HepG2 (cell line): ENCODE results near the gene ESRP2. TPM values are rescaled to one million over a fixed set of nuclear protein-coding genes. Genes with fewer than 3 reads are reported as not detected.

Experiments
- ATF5 ChIP-seq: sonication (generic); formaldehyde crosslinking; IDR thresholded peaks from 2 replicates; pipeline ENCODE4 v1.4.0; 2020; ENCODE audit warnings: mild to moderate bottlenecking, low read depth, missing genetic modification reagents
- CHD2 ChIP-seq: IDR thresholded peaks from 2 replicates; pipeline ENCODE4 v1.6.1; 2011; ENCODE audit warnings: low read depth, low read length, improper control_type of control experiment
- ELF1 ChIP-seq: sonication (generic); formaldehyde crosslinking; IDR thresholded peaks from 2 replicates; pipeline ENCODE4 v1.4.0; 2020; ENCODE audit warnings: missing genetic modification reagents
- EP300 ChIP-seq, 3 experiments: sonication (generic) in 1 of 3; formaldehyde crosslinking in 1 of 3; IDR thresholded peaks; 2 replicates each; pipeline versions ENCODE4 v1.5.1 to v1.6.1; 2011 to 2020; ENCODE audit warnings: low read depth in 2 of 3, low read length in 2 of 3, borderline replicate concordance in 1 of 3, improper control_type of control experiment in 1 of 3, mild to moderate bottlenecking in 1 of 3, missing genetic modification reagents in 1 of 3, moderate library complexity in 1 of 3
- HIVEP1 ChIP-seq: sonication (generic); formaldehyde crosslinking; IDR thresholded peaks from 2 replicates; pipeline ENCODE4 v1.4.0; 2020; ENCODE audit warnings: mild to moderate bottlenecking, missing genetic modification reagents
- ISL2 ChIP-seq: sonication (generic); formaldehyde crosslinking; IDR thresholded peaks from 2 replicates; pipeline ENCODE4 v1.5.0; 2020; ENCODE audit warnings: missing genetic modification reagents
- MEF2D ChIP-seq: sonication (generic); formaldehyde crosslinking; IDR thresholded peaks from 2 replicates; pipeline ENCODE4 v1.5.1; 2020; ENCODE audit warnings: mild to moderate bottlenecking, missing genetic modification reagents
- TBL1XR1 ChIP-seq: fragments of 150-350 bp; IDR thresholded peaks from 2 replicates; pipeline ENCODE4 v1.6.1; 2014; ENCODE audit warnings: borderline replicate concordance, low read length; ENCODE audit not compliant: partially characterized antibody
- ZBTB8A ChIP-seq: sonication (generic); formaldehyde crosslinking; IDR thresholded peaks from 2 replicates; pipeline ENCODE4 v1.4.0; 2020; ENCODE audit warnings: mild to moderate bottlenecking, low read depth, missing genetic modification reagents, borderline replicate concordance
- ZFP36L1 ChIP-seq: sonication (generic); formaldehyde crosslinking; IDR thresholded peaks from 2 replicates; pipeline ENCODE4 v1.8.0; 2022; ENCODE audit warnings: mild to moderate bottlenecking, missing genetic modification reagents, moderate library complexity
- ZFX ChIP-seq: sonication (generic); formaldehyde crosslinking; IDR thresholded peaks from 2 replicates; pipeline ENCODE4 v1.4.0; 2020; ENCODE audit warnings: mild to moderate bottlenecking, low read depth, missing genetic modification reagents, moderate library complexity
- ZNF160 ChIP-seq: sonication (generic); formaldehyde crosslinking; IDR thresholded peaks from 2 replicates; pipeline ENCODE4 v1.8.0; 2022; ENCODE audit warnings: mild to moderate bottlenecking, inconsistent platforms, missing genetic modification reagents
- ZNF230 ChIP-seq: sonication (generic); formaldehyde crosslinking; IDR thresholded peaks from 2 replicates; pipeline ENCODE4 v1.4.0; 2020; ENCODE audit warnings: mild to moderate bottlenecking, missing genetic modification reagents
- ZNF253 ChIP-seq: sonication (generic); formaldehyde crosslinking; IDR thresholded peaks from 2 replicates; pipeline ENCODE4 v1.8.0; 2022; ENCODE audit warnings: mild to moderate bottlenecking, missing genetic modification reagents, borderline replicate concordance
- ZNF317 ChIP-seq: sonication (generic); formaldehyde crosslinking; IDR thresholded peaks from 2 replicates; pipeline ENCODE4 v1.5.0; 2020; ENCODE audit warnings: mild to moderate bottlenecking, missing genetic modification reagents
- ZNF460 ChIP-seq: sonication (generic); formaldehyde crosslinking; IDR thresholded peaks from 2 replicates; pipeline ENCODE4 v1.5.1; 2020; ENCODE audit warnings: missing genetic modification reagents, mild to moderate bottlenecking, borderline replicate concordance
- ZNF501 ChIP-seq: sonication (generic); formaldehyde crosslinking; IDR thresholded peaks from 2 replicates; pipeline ENCODE4 v1.5.1; 2020; ENCODE audit warnings: mild to moderate bottlenecking, moderate library complexity, missing genetic modification reagents
- ZNF777 ChIP-seq: sonication (generic); formaldehyde crosslinking; IDR thresholded peaks from 2 replicates; pipeline ENCODE4 v1.4.0; 2020; ENCODE audit warnings: missing genetic modification reagents
- ZNF781 ChIP-seq: sonication (generic); formaldehyde crosslinking; IDR thresholded peaks from 2 replicates; pipeline ENCODE4 v1.5.1; 2020; ENCODE audit warnings: borderline replicate concordance, mild to moderate bottlenecking, missing genetic modification reagents; ENCODE audit errors: not compliant biosample characterization
- ZNF782 ChIP-seq: sonication (generic); formaldehyde crosslinking; IDR thresholded peaks from 2 replicates; pipeline ENCODE4 v1.4.0; 2020; ENCODE audit warnings: missing genetic modification reagents, mild to moderate bottlenecking, borderline replicate concordance
- ZSCAN21 ChIP-seq: sonication (generic); formaldehyde crosslinking; IDR thresholded peaks from 2 replicates; pipeline ENCODE4 v1.8.0; 2022; ENCODE audit warnings: mild to moderate bottlenecking, missing genetic modification reagents, moderate library complexity, borderline replicate concordance
- polyA plus RNA-seq, 8 experiments: library from polyadenylated mRNA; depleted of rRNA in 3 of 8; stranded (reverse) in 7 of 8; unstranded in 1 of 8; fragments of >200 nt; fragmentation: Illumina TruSeq in 4 of 8; extraction: Trizol in 4 of 8; gene quantifications; 2 replicates each; pipeline versions ENCODE4 v1.2.1 to v1.2.3, GENCODE V29; 2011 to 2016; ENCODE audit warnings: low read depth in 4 of 8, missing spikeins in 1 of 8, mixed read lengths in 1 of 8; ENCODE audit not compliant: insufficient read depth in 1 of 8
- total RNA-seq, 5 experiments: library from RNA; depleted of rRNA; stranded (reverse); fragments of >200 nt; fragmentation: Illumina TruSeq; extraction: Trizol; gene quantifications; 2 replicates each; pipeline ENCODE4 v1.2.3, GENCODE V29; 2016; ENCODE audit warnings: low read depth in 1 of 5
- TF ChIP-seq, protein P1 (sequence below): IDR thresholded peaks from 2 replicates; pipeline ENCODE4 v1.6.1; 2016; ENCODE audit warnings: missing compliant biosample characterization, missing genetic modification reagents, borderline replicate concordance
- TF ChIP-seq, protein P2 (sequence below): IDR thresholded peaks from 2 replicates; pipeline ENCODE4 v1.4.0; 2020; ENCODE audit warnings: mild to moderate bottlenecking, missing genetic modification reagents

Gene ESRP2
- total and polyA plus RNA-seq, 2 of the 13 experiments (the other 11 are each of a cell fraction or from before 2014, with no cell fraction given) = 21.1 to 32.4 TPM

- TF ChIP-seq, protein P1, sequence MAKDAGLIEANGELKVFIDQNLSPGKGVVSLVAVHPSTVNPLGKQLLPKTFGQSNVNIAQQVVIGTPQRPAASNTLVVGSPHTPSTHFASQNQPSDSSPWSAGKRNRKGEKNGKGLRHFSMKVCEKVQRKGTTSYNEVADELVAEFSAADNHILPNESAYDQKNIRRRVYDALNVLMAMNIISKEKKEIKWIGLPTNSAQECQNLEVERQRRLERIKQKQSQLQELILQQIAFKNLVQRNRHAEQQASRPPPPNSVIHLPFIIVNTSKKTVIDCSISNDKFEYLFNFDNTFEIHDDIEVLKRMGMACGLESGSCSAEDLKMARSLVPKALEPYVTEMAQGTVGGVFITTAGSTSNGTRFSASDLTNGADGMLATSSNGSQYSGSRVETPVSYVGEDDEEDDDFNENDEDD = peak; percentile 48; the same call in 1 of the 2 replicates
- peak; percentile 27; the same call in 1 of the 2 replicates for TF ChIP-seq ZSCAN21 (CRISPR knock-in tag)
- TF ChIP-seq ZNF781 (CRISPR knock-in tag) = no peak
- TF ChIP-seq, protein P2, sequence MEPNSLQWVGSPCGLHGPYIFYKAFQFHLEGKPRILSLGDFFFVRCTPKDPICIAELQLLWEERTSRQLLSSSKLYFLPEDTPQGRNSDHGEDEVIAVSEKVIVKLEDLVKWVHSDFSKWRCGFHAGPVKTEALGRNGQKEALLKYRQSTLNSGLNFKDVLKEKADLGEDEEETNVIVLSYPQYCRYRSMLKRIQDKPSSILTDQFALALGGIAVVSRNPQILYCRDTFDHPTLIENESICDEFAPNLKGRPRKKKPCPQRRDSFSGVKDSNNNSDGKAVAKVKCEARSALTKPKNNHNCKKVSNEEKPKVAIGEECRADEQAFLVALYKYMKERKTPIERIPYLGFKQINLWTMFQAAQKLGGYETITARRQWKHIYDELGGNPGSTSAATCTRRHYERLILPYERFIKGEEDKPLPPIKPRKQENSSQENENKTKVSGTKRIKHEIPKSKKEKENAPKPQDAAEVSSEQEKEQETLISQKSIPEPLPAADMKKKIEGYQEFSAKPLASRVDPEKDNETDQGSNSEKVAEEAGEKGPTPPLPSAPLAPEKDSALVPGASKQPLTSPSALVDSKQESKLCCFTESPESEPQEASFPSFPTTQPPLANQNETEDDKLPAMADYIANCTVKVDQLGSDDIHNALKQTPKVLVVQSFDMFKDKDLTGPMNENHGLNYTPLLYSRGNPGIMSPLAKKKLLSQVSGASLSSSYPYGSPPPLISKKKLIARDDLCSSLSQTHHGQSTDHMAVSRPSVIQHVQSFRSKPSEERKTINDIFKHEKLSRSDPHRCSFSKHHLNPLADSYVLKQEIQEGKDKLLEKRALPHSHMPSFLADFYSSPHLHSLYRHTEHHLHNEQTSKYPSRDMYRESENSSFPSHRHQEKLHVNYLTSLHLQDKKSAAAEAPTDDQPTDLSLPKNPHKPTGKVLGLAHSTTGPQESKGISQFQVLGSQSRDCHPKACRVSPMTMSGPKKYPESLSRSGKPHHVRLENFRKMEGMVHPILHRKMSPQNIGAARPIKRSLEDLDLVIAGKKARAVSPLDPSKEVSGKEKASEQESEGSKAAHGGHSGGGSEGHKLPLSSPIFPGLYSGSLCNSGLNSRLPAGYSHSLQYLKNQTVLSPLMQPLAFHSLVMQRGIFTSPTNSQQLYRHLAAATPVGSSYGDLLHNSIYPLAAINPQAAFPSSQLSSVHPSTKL (CRISPR knock-in tag) = peak; percentile 30
- peak; percentile 68 for TF ChIP-seq CHD2
- no peak for TF ChIP-seq ZFP36L1 (CRISPR knock-in tag)
- TF ChIP-seq ISL2 = peak; percentile 72
- TF ChIP-seq HIVEP1 (CRISPR knock-in tag) = peak; percentile 96
- TF ChIP-seq EP300 (IDR thresholded peaks at IDR 0.05; ENCODE audit: low read depth in 2 of 2, low read length in 2 of 2) = 0 out of 4 replicates have a peak, but pooled peaks of 1 of the 2 experiments have one; percentile 39
- TF ChIP-seq EP300 (CRISPR knock-in tag; IDR thresholded peaks at IDR 0.05; ENCODE audit: borderline replicate concordance) = no peak
- TF ChIP-seq ZBTB8A (CRISPR knock-in tag) = no peak
- peak; percentile 26 for TF ChIP-seq TBL1XR1
- peak; percentile 65; the same call in 1 of the 2 replicates for TF ChIP-seq ZNF782 (CRISPR knock-in tag)
- TF ChIP-seq ZNF230 (CRISPR knock-in tag) = peak; percentile 15; the same call in 1 of the 2 replicates
- peak; percentile 84 for TF ChIP-seq ZFX
- TF ChIP-seq ZNF317 (CRISPR knock-in tag) = 0 out of 2 replicates have a peak, but pooled peaks have one; percentile 19
- TF ChIP-seq ZNF501 (CRISPR knock-in tag) = peak; percentile 71
- peak; percentile 83 for TF ChIP-seq ZNF253
- TF ChIP-seq ZNF777 (CRISPR knock-in tag) = peak; percentile 63
- peak; percentile 86 for TF ChIP-seq ZNF160 (CRISPR knock-in tag)
- no peak for TF ChIP-seq ELF1 (CRISPR knock-in tag)
- no peak; the same call in 1 of the 2 replicates for TF ChIP-seq MEF2D (CRISPR knock-in tag)
- peak; percentile 83; the same call in 1 of the 2 replicates for TF ChIP-seq ATF5 (CRISPR knock-in tag)
- no peak for TF ChIP-seq ZNF460
Observed at GRCh38 chr16:68264128-68265077, 28.5 kb upstream of the ESRP2 start, which contains the start of gene SLC7A6 (continued).
